ENCODE measurements around the gene IRF4. TPM values are rescaled to one million over a fixed set of nuclear protein-coding genes. Genes with fewer than 3 reads are reported as not detected.

IRF4 gene
- total RNA-seq, 1 experiment from 2014 or later: 0.15 TPM

- ChIA-PET CTCF (no interaction called here), POLR2A (ENCODE audit: unreplicated experiment) (no interaction called here)
- Histone ChIP-seq H3K36me3 (ENCODE audit: low read depth, low read length) (no peaks in the 10 kb centered on the region), H3K9ac (ENCODE audit: low read length) (no peak overlapping the region), H3K79me2 (ENCODE audit: low read length) (no peaks in the 10 kb centered on the region), H3F3A (ENCODE audit: low read length, unreplicated experiment) (no peaks in the 10 kb centered on the region), H3K9me3 (ENCODE audit: low read length) (no peaks in the 10 kb centered on the region), H2AFZ (ENCODE audit: low read length) (no peak overlapping the region), H4K20me1 (ENCODE audit: low read length) (no peaks in the 10 kb centered on the region), H3K4me3 (ENCODE audit: low read length) (no peak overlapping the region), H3K9me2 (replicated peaks; ENCODE audit: low read length) (no peaks in the 10 kb centered on the region), H3K27ac (ENCODE audit: low read length) (no peak overlapping the region), H3K27me3 (ENCODE audit: low read length) (no peaks in the 10 kb centered on the region), H3K4me2 (ENCODE audit: low read length) (no peak overlapping the region), H3K4me1 (ENCODE audit: insufficient read depth, low read length) (no peaks in the 10 kb centered on the region)
- DNase-seq: no peak
- ATAC-seq: no peak
- intact Hi-C loops (cut with micrococcal nuclease): no loop called here
- TF ChIP-seq CTCF (conservative IDR thresholded peaks at IDR 0.05; ENCODE audit: low read depth, low read length) (no peak), EZH2 (IDR thresholded peaks at IDR 0.05; ENCODE audit: low read length, unreplicated experiment) (no peak)
- BruUV-seq (replicated peaks): no TSS peak
Observed at GRCh38 chr6:348860-349396, 42.6 kb upstream of the IRF4 start.

GRCh38 chr6:349491-349921, 42.0 kb upstream of the IRF4 start:
- TF ChIP-seq CTCF (conservative IDR thresholded peaks at IDR 0.05; ENCODE audit: low read depth, low read length) (no peak), EZH2 (IDR thresholded peaks at IDR 0.05; ENCODE audit: low read length, unreplicated experiment) (no peak), EZH2phosphoT487 (IDR thresholded peaks at IDR 0.05; ENCODE audit: borderline replicate concordance, low read length) (no peak)
- no peaks in the 10 kb centered on the region for H4K20me1 ChIP-seq (ENCODE audit: low read length)
- no peaks in the 10 kb centered on the region for H3K9me3 ChIP-seq (ENCODE audit: low read length)
- H3K9me2 ChIP-seq (replicated peaks; ENCODE audit: low read length): no peaks in the 10 kb centered on the region
- H3K4me2 ChIP-seq (ENCODE audit: low read length): no peak overlapping the region
- H3K79me2 ChIP-seq (ENCODE audit: low read length): no peaks in the 10 kb centered on the region
- no peak overlapping the region for H2AFZ ChIP-seq (ENCODE audit: low read length)
- H3K9ac ChIP-seq (ENCODE audit: low read length): no peak overlapping the region
- POLR2A ChIA-PET (ENCODE audit: unreplicated experiment): no interaction called here
- no TSS peak for BruUV-seq (replicated peaks)
- intact Hi-C loops (cut with micrococcal nuclease): no loop called here
- H3K27ac ChIP-seq (ENCODE audit: low read length): no peak overlapping the region
- no peaks in the 10 kb centered on the region for H3F3A ChIP-seq (ENCODE audit: low read length, unreplicated experiment)
- no peaks in the 10 kb centered on the region for H3K36me3 ChIP-seq (ENCODE audit: low read depth, low read length)
- no peak overlapping the region for H3K4me3 ChIP-seq (ENCODE audit: low read length)
- CTCF ChIA-PET: no interaction called here
- ATAC-seq (no peak), DNase-seq (no peak)
- H3K4me1 ChIP-seq (ENCODE audit: insufficient read depth, low read length): no peaks in the 10 kb centered on the region
- no peaks in the 10 kb centered on the region for H3K27me3 ChIP-seq (ENCODE audit: low read length)

GRCh38 chr6:350371-350770, 41.2 kb upstream of the IRF4 start:
- Histone ChIP-seq H3K4me3 (ENCODE audit: low read length) (no peak overlapping the region), H4K20me1 (ENCODE audit: low read length) (no peaks in the 10 kb centered on the region), H3K27ac (ENCODE audit: low read length) (no peak overlapping the region), H3K4me1 (ENCODE audit: insufficient read depth, low read length) (no peaks in the 10 kb centered on the region), H3K9me3 (ENCODE audit: low read length) (no peaks in the 10 kb centered on the region), H3K79me2 (ENCODE audit: low read length) (no peaks in the 10 kb centered on the region), H3K9ac (ENCODE audit: low read length) (no peak overlapping the region), H3K4me2 (ENCODE audit: low read length) (no peak overlapping the region), H2AFZ (ENCODE audit: low read length) (no peak overlapping the region), H3K9me2 (replicated peaks; ENCODE audit: low read length) (no peaks in the 10 kb centered on the region), H3F3A (ENCODE audit: low read length, unreplicated experiment) (no peaks in the 10 kb centered on the region), H3K36me3 (ENCODE audit: low read depth, low read length) (no peaks in the 10 kb centered on the region), H3K27me3 (ENCODE audit: low read length) (no peaks in the 10 kb centered on the region)
- intact Hi-C loops (cut with micrococcal nuclease): no loop called here
- POLR2A ChIA-PET (ENCODE audit: unreplicated experiment): no interaction called here
- no TSS peak for BruUV-seq (replicated peaks)
- DNase-seq (no peak), ATAC-seq (no peak)
- TF ChIP-seq EZH2 (IDR thresholded peaks at IDR 0.05; ENCODE audit: low read length, unreplicated experiment): no peak
- TF ChIP-seq CTCF (conservative IDR thresholded peaks at IDR 0.05; ENCODE audit: low read depth, low read length): no peak
- TF ChIP-seq EZH2phosphoT487 (IDR thresholded peaks at IDR 0.05; ENCODE audit: borderline replicate concordance, low read length): no peak
- CTCF ChIA-PET: no interaction called here
